ENCODE measurements around the gene AMOT.

AMOT gene

GRCh38 chrX:112808651-112809195 is 31.9 kb downstream of the AMOT start:
- Histone ChIP-seq H4K20me1 (ENCODE audit: insufficient read depth, low read length, poor library complexity, severe bottlenecking) (no peaks in the 10 kb centered on the region), H3K9me3 (ENCODE audit: insufficient read depth, low read depth, low read length) (no peaks in the 10 kb centered on the region), H3K4me1 (ENCODE audit: insufficient read depth, low read length, poor library complexity, severe bottlenecking) (peaks cover 3% of the 10 kb centered on the region), H3K9ac (ENCODE audit: low read depth, low read length, poor library complexity, severe bottlenecking) (no peak overlapping the region), H3K36me3 (ENCODE audit: insufficient read depth, low read length) (peaks cover 34% of the 10 kb centered on the region; the same call in 1 of the 2 replicates), H3K27me3 (ENCODE audit: insufficient read depth, low read length, poor library complexity, severe bottlenecking) (no peaks in the 10 kb centered on the region), H3K4me3 (ENCODE audit: low read length, poor library complexity, severe bottlenecking) (no peak overlapping the region), H2AFZ (ENCODE audit: low read length) (no peak overlapping the region), H3K4me2 (ENCODE audit: low read depth, low read length, poor library complexity, severe bottlenecking) (no peak overlapping the region), H3F3A (ENCODE audit: low read depth) (no peaks in the 10 kb centered on the region), H3K79me2 (ENCODE audit: insufficient read depth, low read length) (no peaks in the 10 kb centered on the region), H3K9me2 (replicated peaks; ENCODE audit: low read depth, low read length) (no peaks in the 10 kb centered on the region)
- TF ChIP-seq EZH2phosphoT487 (IDR thresholded peaks at IDR 0.05; ENCODE audit: borderline replicate concordance) (no peak), CTCF (conservative IDR thresholded peaks at IDR 0.05; ENCODE audit: low read length) (no peak)

- H3K4me2 ChIP-seq (ENCODE audit: low read depth, low read length, poor library complexity, severe bottlenecking) = no peak overlapping the region
- H3K9me3 ChIP-seq (ENCODE audit: insufficient read depth, low read depth, low read length) = no peaks in the 10 kb centered on the region
- no peaks in the 10 kb centered on the region for H3K9me2 ChIP-seq (replicated peaks; ENCODE audit: low read depth, low read length)
- peaks cover 3% of the 10 kb centered on the region for H3K4me1 ChIP-seq (ENCODE audit: insufficient read depth, low read length, poor library complexity, severe bottlenecking)
- H3K27me3 ChIP-seq (ENCODE audit: insufficient read depth, low read length, poor library complexity, severe bottlenecking) = no peaks in the 10 kb centered on the region
- H2AFZ ChIP-seq (ENCODE audit: low read length) = no peak overlapping the region
- no peaks in the 10 kb centered on the region for H4K20me1 ChIP-seq (ENCODE audit: insufficient read depth, low read length, poor library complexity, severe bottlenecking)
- no peak overlapping the region for H3K9ac ChIP-seq (ENCODE audit: low read depth, low read length, poor library complexity, severe bottlenecking)
- H3F3A ChIP-seq (ENCODE audit: low read depth) = no peaks in the 10 kb centered on the region
- no peaks in the 10 kb centered on the region for H3K79me2 ChIP-seq (ENCODE audit: insufficient read depth, low read length)
- TF ChIP-seq EZH2phosphoT487 (IDR thresholded peaks at IDR 0.05; ENCODE audit: borderline replicate concordance) (no peak), CTCF (conservative IDR thresholded peaks at IDR 0.05; ENCODE audit: low read length) (no peak)
- peaks cover 36% of the 10 kb centered on the region; the same call in 1 of the 2 replicates for H3K36me3 ChIP-seq (ENCODE audit: insufficient read depth, low read length)
- H3K4me3 ChIP-seq (ENCODE audit: low read length, poor library complexity, severe bottlenecking) = no peak overlapping the region
Measured at GRCh38 chrX:112808007-112808406, 32.6 kb downstream of the AMOT start.

- TF ChIP-seq CTCF (conservative IDR thresholded peaks at IDR 0.05; ENCODE audit: low read length) (no peak), EZH2phosphoT487 (IDR thresholded peaks at IDR 0.05; ENCODE audit: borderline replicate concordance) (no peak)
- Histone ChIP-seq H3F3A (ENCODE audit: low read depth) (no peaks in the 10 kb centered on the region), H3K4me3 (ENCODE audit: low read length, poor library complexity, severe bottlenecking) (no peak overlapping the region), H3K9me2 (replicated peaks; ENCODE audit: low read depth, low read length) (no peaks in the 10 kb centered on the region), H3K36me3 (ENCODE audit: insufficient read depth, low read length) (peaks cover 17% of the 10 kb centered on the region; the same call in 1 of the 2 replicates), H3K27me3 (ENCODE audit: insufficient read depth, low read length, poor library complexity, severe bottlenecking) (no peaks in the 10 kb centered on the region), H3K4me1 (ENCODE audit: insufficient read depth, low read length, poor library complexity, severe bottlenecking) (peaks cover 3% of the 10 kb centered on the region), H3K9ac (ENCODE audit: low read depth, low read length, poor library complexity, severe bottlenecking) (no peak overlapping the region), H3K9me3 (ENCODE audit: insufficient read depth, low read depth, low read length) (no peaks in the 10 kb centered on the region), H2AFZ (ENCODE audit: low read length) (no peak overlapping the region), H3K4me2 (ENCODE audit: low read depth, low read length, poor library complexity, severe bottlenecking) (no peak overlapping the region), H4K20me1 (ENCODE audit: insufficient read depth, low read length, poor library complexity, severe bottlenecking) (no peaks in the 10 kb centered on the region), H3K79me2 (ENCODE audit: insufficient read depth, low read length) (no peaks in the 10 kb centered on the region)
Measured at GRCh38 chrX:112803060-112803459, 37.6 kb downstream of the AMOT start.

All from Loucy (cell line).